Peyer's patch (tissue), 4 donors: ENCODE measurements around the gene ACSM6. TPM values are rescaled to one million over a fixed set of nuclear protein-coding genes. Genes with fewer than 3 reads are reported as not detected.

Source experiments
- DNase-seq, 3 donors: peaks; one replicate each; pipeline ENCODE4 v3.0.0-alpha.2; 2017 to 2019
- H3K27ac ChIP-seq, 4 donors: fragments of 200-600 bp; sonication (generic); one replicate each; pipeline ENCODE4 v1.5.1; 2016 to 2019
- H3K27me3 ChIP-seq, 2 donors: fragments of 200-600 bp; sonication (generic); one replicate each; pipeline ENCODE4 v1.5.1; 2019
- H3K36me3 ChIP-seq, 3 donors: fragments of 200-600 bp; sonication (generic); one replicate each; pipeline ENCODE4 v1.5.1; 2016 to 2019
- H3K4me1 ChIP-seq, 4 donors: fragments of 200-600 bp; sonication (generic); one replicate each; pipeline ENCODE4 v1.5.1; 2016 to 2019
- H3K4me3 ChIP-seq, 4 donors: fragments of 200-600 bp; sonication (generic); 1 replicate in 3 of 4; 2 replicates in 1 of 4; pipeline ENCODE4 v1.5.1; 2016 to 2019; ENCODE audit warnings: mild to moderate bottlenecking in 1 of 4
- H3K9me3 ChIP-seq, 4 donors: fragments of 200-600 bp; sonication (generic); one replicate each; pipeline ENCODE4 v1.5.1; 2016 to 2019; ENCODE audit warnings: mild to moderate bottlenecking in 1 of 4
- CTCF ChIP-seq, 6 experiments: fragments of 450-650 bp in 4 of 6; fragments of 200-600 bp in 2 of 6; sonication (generic) in 1 of 6; IDR thresholded peaks; one replicate each; pipeline ENCODE4 v1.5.1; 2017 to 2019; ENCODE audit warnings: antibody characterized with exemption in 6 of 6, mild to moderate bottlenecking in 3 of 6, moderate library complexity in 1 of 6
- POLR2A ChIP-seq, 2 donors: fragments of 450-650 bp; IDR thresholded peaks; one replicate each; pipeline ENCODE4 v1.5.1; 2017; ENCODE audit warnings: antibody characterized with exemption in 2 of 2, mild to moderate bottlenecking in 2 of 2, moderate library complexity in 2 of 2
- total RNA-seq, 4 donors: library from RNA; depleted of rRNA; stranded (reverse); fragments of >200 nt; gene quantifications; one replicate each; pipeline ENCODE4 v1.1.0, GENCODE V29; 2016

The ACSM6 gene
- not detected for total RNA-seq

GRCh38 chr10:95193944-95194343 lies at the start of gene ACSM6:
Gene ACSM6 (plus strand): TSS chr10:95194238. CDS start chr10:95194486, 248 bp downstream.
- Histone ChIP-seq H3K9me3 (no peaks in the 10 kb centered on the region), H3K4me1 (no peaks in the 10 kb centered on the region), H3K4me3 (no peak within 1 kb of the TSS), H3K36me3 (no peaks in the 10 kb centered on the region), H3K27me3 (no peaks in the 10 kb centered on the region), H3K27ac (no peak within 1 kb of the TSS)
- TF ChIP-seq POLR2A (IDR thresholded peaks at IDR 0.05): no peak
- TF ChIP-seq CTCF (IDR thresholded peaks at IDR 0.05): no peak
- no peak for DNase-seq

GRCh38 chr10:95168694-95169093 lies 25.3 kb upstream of the ACSM6 start:
- Histone ChIP-seq H3K36me3 (no peaks in the 10 kb centered on the region), H3K9me3 (no peaks in the 10 kb centered on the region), H3K27me3 (no peaks in the 10 kb centered on the region), H3K4me3 (no peak overlapping the region), H3K4me1 (no peaks in the 10 kb centered on the region), H3K27ac (no peak overlapping the region)
- DNase-seq: no peak
- TF ChIP-seq CTCF (IDR thresholded peaks at IDR 0.05) (no peak), POLR2A (IDR thresholded peaks at IDR 0.05) (no peak)

- no peak for DNase-seq
- TF ChIP-seq POLR2A (IDR thresholded peaks at IDR 0.05): no peak
- no peak for TF ChIP-seq CTCF (IDR thresholded peaks at IDR 0.05)
- no peaks in the 10 kb centered on the region for H3K36me3 ChIP-seq
These were observed 24.5 kb upstream of the ACSM6 start for GRCh38 chr10:95169522-95169921.

GRCh38 chr10:95170790-95171189 lies 23.2 kb upstream of the ACSM6 start:
- TF ChIP-seq CTCF (IDR thresholded peaks at IDR 0.05) (no peak), POLR2A (IDR thresholded peaks at IDR 0.05) (no peak)
- Histone ChIP-seq H3K9me3 (no peaks in the 10 kb centered on the region), H3K4me1 (no peaks in the 10 kb centered on the region)

More at GRCh38 chr10:95169522-95169921, 24.5 kb upstream of the ACSM6 start:
- Histone ChIP-seq H3K4me1 (no peaks in the 10 kb centered on the region), H3K27ac (no peak overlapping the region), H3K4me3 (no peak overlapping the region), H3K27me3 (no peaks in the 10 kb centered on the region), H3K9me3 (no peaks in the 10 kb centered on the region)

GRCh38 chr10:95171336-95171735 lies 22.7 kb upstream of the ACSM6 start:
- no peak for TF ChIP-seq POLR2A (IDR thresholded peaks at IDR 0.05)
- TF ChIP-seq CTCF (IDR thresholded peaks at IDR 0.05): no peak
- no peaks in the 10 kb centered on the region for H3K9me3 ChIP-seq
- no peak overlapping the region for H3K27ac ChIP-seq
- H3K4me3 ChIP-seq: no peak overlapping the region
- no peaks in the 10 kb centered on the region for H3K36me3 ChIP-seq
- no peak for DNase-seq
- no peaks in the 10 kb centered on the region for H3K4me1 ChIP-seq
- H3K27me3 ChIP-seq: no peaks in the 10 kb centered on the region

More at GRCh38 chr10:95170790-95171189, 23.2 kb upstream of the ACSM6 start:
- H3K27ac ChIP-seq: no peak overlapping the region
- H3K36me3 ChIP-seq: no peaks in the 10 kb centered on the region
- H3K4me3 ChIP-seq: no peak overlapping the region
- no peaks in the 10 kb centered on the region for H3K27me3 ChIP-seq
- DNase-seq: no peak

- no peaks in the 10 kb centered on the region for H3K9me3 ChIP-seq
- TF ChIP-seq POLR2A (IDR thresholded peaks at IDR 0.05) (no peak), CTCF (IDR thresholded peaks at IDR 0.05) (no peak)
- H3K36me3 ChIP-seq: no peaks in the 10 kb centered on the region
- no peaks in the 10 kb centered on the region for H3K4me1 ChIP-seq
- no peak for DNase-seq
- no peak overlapping the region for H3K27ac ChIP-seq
- no peaks in the 10 kb centered on the region for H3K27me3 ChIP-seq
- no peak overlapping the region for H3K4me3 ChIP-seq
These were observed 21.2 kb upstream of the ACSM6 start for GRCh38 chr10:95172851-95173250.
